Fibroblast of lung (primary cell): ENCODE data around the gene CCDC175. TPM values are rescaled to one million over a fixed set of nuclear protein-coding genes. Genes with fewer than 3 reads are reported as not detected.

ENCODE experiments used
- DNase-seq, 2 donors: peaks; one replicate each; pipeline versions ENCODE4 v3.0.0 to v3.0.0-alpha.2; 2010; ENCODE audit warnings: low read depth in 2 of 2
- H2AFZ ChIP-seq: 2 replicates; pipeline ENCODE4 v1.5.1; 2012; ENCODE audit warnings: low read length, control low read depth, inconsistent platforms
- H3K27ac ChIP-seq: 2 replicates; pipeline ENCODE4 v1.5.1; 2011; ENCODE audit warnings: low read length, control low read depth; ENCODE audit not compliant: insufficient read depth
- H3K27me3 ChIP-seq: 2 replicates; pipeline ENCODE4 v1.5.1; 2011; ENCODE audit warnings: mild to moderate bottlenecking, low read length; ENCODE audit not compliant: control insufficient read depth, insufficient read depth
- H3K36me3 ChIP-seq: 2 replicates; pipeline ENCODE4 v1.5.1; 2011; ENCODE audit warnings: low read length; ENCODE audit not compliant: control insufficient read depth, insufficient read depth
- H3K4me1 ChIP-seq: 2 replicates; pipeline ENCODE4 v1.5.1; 2011; ENCODE audit warnings: low read length; ENCODE audit not compliant: control insufficient read depth, insufficient read depth; ENCODE audit errors: extremely low read depth
- H3K4me2 ChIP-seq: 2 replicates; pipeline ENCODE4 v1.5.1; 2011; ENCODE audit warnings: low read length, control low read depth; ENCODE audit not compliant: insufficient read depth; ENCODE audit errors: extremely low read depth
- H3K4me3 ChIP-seq, 4 experiments: fragments of 200-600 bp in 1 of 4; sonication (generic) in 1 of 4; replicated peaks in 1 of 4; 2 replicates each; pipeline ENCODE4 v1.5.1; 2011 to 2016; ENCODE audit warnings: low read length in 4 of 4, low read depth in 3 of 4, mild to moderate bottlenecking in 3 of 4, control low read depth in 2 of 4, inconsistent platforms in 1 of 4, mixed read lengths in 1 of 4; ENCODE audit not compliant: insufficient read depth in 1 of 4; ENCODE audit errors: control extremely low read depth in 1 of 4
- H3K79me2 ChIP-seq: 2 replicates; pipeline ENCODE4 v1.5.1; 2012; ENCODE audit warnings: mild to moderate bottlenecking, low read length, inconsistent platforms; ENCODE audit not compliant: control insufficient read depth, insufficient read depth
- H3K9ac ChIP-seq: 2 replicates; pipeline ENCODE4 v1.5.1; 2011; ENCODE audit warnings: mild to moderate bottlenecking, low read length, control low read depth; ENCODE audit not compliant: insufficient read depth
- H3K9me3 ChIP-seq: 2 replicates; pipeline ENCODE4 v1.5.1; 2012; ENCODE audit warnings: low read depth, low read length; ENCODE audit not compliant: control insufficient read depth, insufficient read depth
- H4K20me1 ChIP-seq: 2 replicates; pipeline ENCODE4 v1.5.1; 2011; ENCODE audit warnings: low read length; ENCODE audit not compliant: control insufficient read depth, insufficient read depth; ENCODE audit errors: extremely low read depth
- CTCF ChIP-seq, 2 donors: IDR thresholded peaks in 1 of 2; conservative IDR thresholded peaks in 1 of 2; 1 replicate in 1 of 2; 2 replicates in 1 of 2; pipeline ENCODE4 v1.5.1; 2011 to 2012; ENCODE audit warnings: low read length in 2 of 2, control low read depth in 1 of 2, inconsistent platforms in 1 of 2, low read depth in 1 of 2, mild to moderate bottlenecking in 1 of 2
- EZH2 ChIP-seq: IDR thresholded peaks from 2 replicates; pipeline ENCODE4 v1.5.1; 2012; ENCODE audit warnings: low read length, control low read depth, mild to moderate bottlenecking; ENCODE audit errors: missing control alignments
- polyA plus RNA-seq, 2 donors: library from polyadenylated mRNA; depleted of rRNA in 1 of 2; stranded (reverse) in 1 of 2; unstranded in 1 of 2; fragments of >200 nt; gene quantifications; 2 replicates each; pipeline ENCODE4 v1.2.1, GENCODE V29; 2011 to 2012; ENCODE audit warnings: missing spikeins in 1 of 2
- total RNA-seq: library from RNA; depleted of rRNA; stranded (reverse); fragments of >200 nt; gene quantifications from 2 replicates; pipeline ENCODE4 v1.2.1, GENCODE V29; 2014

The CCDC175 gene
- total and polyA plus RNA-seq, 2 donors (not counting 1 experiment from before 2014, with no cell fraction given): not detected

GRCh38 chr14:59510966-59511365, 65.6 kb downstream of the CCDC175 start:
- Histone ChIP-seq H3K36me3 (no peaks in the 10 kb centered on the region), H3K4me2 (no peak overlapping the region), H3K4me3 (no peak overlapping the region), H3K4me1 (no peaks in the 10 kb centered on the region), H3K9ac (no peak overlapping the region), H3K27ac (no peak overlapping the region), H3K27me3 (no peaks in the 10 kb centered on the region), H2AFZ (no peak overlapping the region), H3K79me2 (no peaks in the 10 kb centered on the region), H4K20me1 (no peaks in the 10 kb centered on the region), H3K9me3 (no peaks in the 10 kb centered on the region)
- no peak for TF ChIP-seq CTCF (conservative IDR thresholded peaks at IDR 0.05 in 1 of 2, IDR thresholded peaks at IDR 0.05 in 1 of 2; ENCODE audit: low read depth in 1 of 2, low read length in 2 of 2)
- TF ChIP-seq EZH2: no peak
- no peak for DNase-seq

- H3K9me3 ChIP-seq: no peaks in the 10 kb centered on the region
- H3K4me3 ChIP-seq: no peak overlapping the region
- H3K36me3 ChIP-seq: no peaks in the 10 kb centered on the region
- no peaks in the 10 kb centered on the region for H3K27me3 ChIP-seq
- H3K9ac ChIP-seq: no peak overlapping the region
- no peak overlapping the region for H3K4me2 ChIP-seq
- H2AFZ ChIP-seq: no peak overlapping the region
- no peak overlapping the region for H3K27ac ChIP-seq
- DNase-seq: peak in 1 of 2 donors; percentile 26
- H4K20me1 ChIP-seq: no peaks in the 10 kb centered on the region
- TF ChIP-seq EZH2 (no peak), CTCF (conservative IDR thresholded peaks at IDR 0.05 in 1 of 2, IDR thresholded peaks at IDR 0.05 in 1 of 2; ENCODE audit: low read depth in 1 of 2, low read length in 2 of 2) (no peak)
- H3K4me1 ChIP-seq: no peaks in the 10 kb centered on the region
- H3K79me2 ChIP-seq: no peaks in the 10 kb centered on the region
These were observed 66.6 kb downstream of the CCDC175 start for GRCh38 chr14:59510001-59510400.

- Histone ChIP-seq H3K79me2 (no peaks in the 10 kb centered on the region), H3K4me1 (no peaks in the 10 kb centered on the region), H3K4me2 (no peak overlapping the region), H3K9me3 (no peaks in the 10 kb centered on the region), H3K27me3 (no peaks in the 10 kb centered on the region), H4K20me1 (no peaks in the 10 kb centered on the region), H3K36me3 (no peaks in the 10 kb centered on the region), H3K4me3 (no peak overlapping the region), H2AFZ (no peak overlapping the region), H3K9ac (no peak overlapping the region), H3K27ac (no peak overlapping the region)
- TF ChIP-seq EZH2: no peak
- TF ChIP-seq CTCF (conservative IDR thresholded peaks at IDR 0.05 in 1 of 2, IDR thresholded peaks at IDR 0.05 in 1 of 2; ENCODE audit: low read depth in 1 of 2, low read length in 2 of 2): no peak
- no peak for DNase-seq
These were observed 67.5 kb downstream of the CCDC175 start for GRCh38 chr14:59509101-59509500.
